Activated CD8-positive, alpha-beta memory T cell treated with anti-CD3 and anti-CD28 coated beads for 48 hours (primary cell): ENCODE data around the gene TMEM132D.
"Not testable (repeated sequence)": the region's sequence is repeated elsewhere in the genome, so short reads cannot be mapped to it uniquely, and the experiment has no call there.

Experiments
- DNase-seq, 3 experiments: peaks; one replicate each; pipeline ENCODE4 v3.0.0-alpha.2; 2020; ENCODE audit warnings: low read depth in 2 of 3, low spot score in 2 of 3

Gene TMEM132D

DNA sequence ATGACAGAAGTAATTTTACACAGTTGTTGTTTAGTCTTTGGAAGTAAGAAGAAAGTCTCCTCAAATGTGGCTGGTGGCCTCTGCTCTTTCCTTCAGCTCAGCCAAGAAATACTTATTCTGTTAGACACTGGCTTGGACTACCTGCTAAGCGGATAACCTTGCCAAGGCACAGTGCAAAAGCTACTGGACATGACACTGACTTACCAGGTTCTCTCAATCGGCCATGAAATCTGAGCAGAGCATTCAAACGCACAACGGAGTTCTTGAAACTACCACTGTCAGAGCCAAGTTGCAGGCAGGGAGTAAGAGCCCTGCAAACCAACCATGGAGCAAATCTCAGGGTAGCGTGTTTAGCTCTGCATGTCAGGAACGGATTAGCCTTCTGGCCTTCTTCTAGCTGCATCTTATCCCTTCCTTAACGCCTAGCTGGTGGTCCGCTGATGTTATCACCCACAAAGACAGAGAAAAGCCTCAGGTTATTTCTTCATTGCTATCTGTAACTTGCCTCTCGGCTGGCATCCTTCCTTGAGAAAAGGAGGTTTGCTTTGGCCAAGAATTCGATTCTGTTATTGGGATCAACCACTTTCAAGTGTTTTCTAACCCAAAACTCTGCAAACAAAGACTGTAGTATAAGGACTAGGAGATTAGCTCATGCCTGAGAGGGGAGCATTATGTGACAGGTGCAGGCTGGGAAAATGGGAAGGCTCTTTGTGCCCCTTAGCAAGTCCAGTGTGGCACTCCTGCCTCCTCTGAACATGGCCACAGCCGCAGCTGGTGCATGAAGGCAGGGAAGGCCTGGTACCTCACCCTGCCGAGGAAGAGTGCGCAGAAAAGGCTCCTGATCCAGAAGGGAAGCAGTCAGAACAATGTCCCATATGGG is 827.1 kb downstream of the TMEM132D start:
- DNase-seq = no peak

DNA sequence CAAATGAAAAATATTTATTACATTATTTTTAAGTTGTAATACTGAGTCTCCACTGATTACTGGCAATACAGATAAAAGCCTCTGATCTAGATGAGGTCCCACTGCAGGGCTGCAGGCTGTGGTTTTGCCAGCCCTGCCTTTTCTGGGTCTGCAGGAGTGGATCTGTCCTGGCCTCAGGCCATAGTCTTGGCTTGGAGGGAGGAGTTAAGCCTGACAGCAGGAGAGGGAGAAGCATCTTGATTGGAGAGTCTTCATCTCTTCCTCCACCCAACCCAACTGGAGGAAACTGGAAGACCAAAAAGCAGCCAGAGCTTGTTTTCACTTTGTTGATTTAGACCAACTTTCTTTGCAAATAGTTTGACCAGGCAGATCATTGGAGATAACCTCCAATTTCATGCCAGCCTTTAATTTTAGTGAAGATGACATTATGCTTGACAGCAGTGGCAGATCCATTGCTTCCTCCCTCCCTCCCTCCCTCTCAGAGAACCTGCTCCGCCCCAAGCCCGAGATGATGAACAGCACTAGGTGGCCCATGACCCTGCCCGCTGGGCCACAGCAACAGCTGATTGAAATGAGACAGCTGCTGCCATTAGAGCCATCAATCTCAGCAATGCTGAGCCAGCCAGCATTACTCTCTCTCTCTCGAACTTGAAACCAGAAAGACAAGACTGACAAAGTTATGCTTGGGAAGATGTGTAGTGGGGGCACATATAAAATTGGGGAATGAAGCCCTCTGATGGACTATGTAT is 828.2 kb downstream of the TMEM132D start:
- DNase-seq = no peak

DNA sequence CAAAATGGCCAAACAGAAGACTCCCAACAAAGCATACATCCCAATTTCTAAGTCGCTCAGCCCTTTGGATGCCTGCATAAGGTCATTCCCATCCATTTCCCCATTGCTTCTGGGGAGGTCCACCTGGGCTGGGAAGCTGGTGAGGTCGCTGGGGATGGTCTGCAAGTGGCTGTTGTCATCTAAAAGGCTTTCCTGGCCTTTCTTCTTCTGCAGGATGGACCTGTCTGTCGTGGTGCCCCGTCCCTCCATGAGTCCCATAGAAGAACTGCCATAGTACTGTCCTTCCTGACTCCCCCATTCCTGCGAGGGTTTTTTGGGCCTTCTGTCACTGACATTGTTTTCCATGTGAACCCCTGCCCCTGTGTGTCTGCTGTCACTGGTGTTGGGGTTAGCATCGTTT is 829.4 kb downstream of the TMEM132D start:
- no peak for DNase-seq

DNA sequence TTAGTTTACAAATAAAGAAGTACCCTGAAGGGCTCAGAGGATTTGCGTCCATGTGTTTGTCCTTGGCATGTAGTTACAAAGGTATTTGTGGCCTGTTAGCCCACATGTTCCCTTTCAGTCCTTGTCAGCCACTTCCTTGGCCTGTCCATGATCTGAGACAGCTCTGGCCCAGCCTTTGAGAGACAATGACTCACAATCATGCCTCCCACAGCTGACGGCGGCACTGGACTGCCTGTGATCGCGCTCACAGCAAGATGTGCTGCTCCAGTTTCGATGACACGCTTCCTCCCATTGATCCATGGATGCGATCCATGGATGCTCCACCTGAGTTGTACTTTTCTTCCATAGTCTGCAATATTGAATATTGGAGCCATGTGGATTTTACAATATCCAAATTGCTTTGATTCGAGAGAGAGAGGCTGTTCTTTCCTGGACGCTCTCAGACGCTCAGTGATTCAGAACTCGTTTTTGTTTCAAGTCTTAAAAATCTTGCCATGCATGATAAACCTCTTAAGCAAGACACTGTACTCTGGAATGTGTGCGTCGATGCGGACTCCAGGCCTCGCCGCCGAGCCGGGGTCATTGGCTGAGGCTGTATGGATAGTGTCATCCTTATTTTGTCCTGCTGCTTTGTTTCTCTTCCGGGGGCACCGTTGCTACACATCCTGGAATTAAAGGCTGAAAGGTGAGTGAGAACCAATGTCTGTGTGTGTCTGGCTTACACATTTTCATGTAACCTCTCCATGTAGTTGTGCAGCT is 830.5 kb downstream of the TMEM132D start:
- DNase-seq = no peak

DNA sequence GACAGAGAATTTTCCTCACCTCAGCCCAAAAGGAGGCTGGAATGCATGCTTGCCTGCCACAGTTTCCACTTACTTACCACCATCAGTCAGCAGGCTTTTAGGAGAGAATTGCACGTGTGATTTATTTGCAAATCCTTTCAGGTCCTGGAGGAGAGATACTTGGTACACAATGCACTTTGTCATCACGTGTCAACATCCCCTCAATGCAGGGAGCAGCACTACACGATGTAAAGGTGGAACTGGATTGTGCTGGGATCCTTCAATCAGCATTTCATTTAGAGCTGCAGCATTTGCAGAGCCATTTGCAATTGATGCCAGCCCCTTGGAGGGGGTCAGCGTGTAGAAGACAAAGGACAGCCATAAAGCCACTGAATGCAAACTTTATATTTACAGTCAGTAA is 832.5 kb downstream of the TMEM132D start:
- no peak for DNase-seq

DNA sequence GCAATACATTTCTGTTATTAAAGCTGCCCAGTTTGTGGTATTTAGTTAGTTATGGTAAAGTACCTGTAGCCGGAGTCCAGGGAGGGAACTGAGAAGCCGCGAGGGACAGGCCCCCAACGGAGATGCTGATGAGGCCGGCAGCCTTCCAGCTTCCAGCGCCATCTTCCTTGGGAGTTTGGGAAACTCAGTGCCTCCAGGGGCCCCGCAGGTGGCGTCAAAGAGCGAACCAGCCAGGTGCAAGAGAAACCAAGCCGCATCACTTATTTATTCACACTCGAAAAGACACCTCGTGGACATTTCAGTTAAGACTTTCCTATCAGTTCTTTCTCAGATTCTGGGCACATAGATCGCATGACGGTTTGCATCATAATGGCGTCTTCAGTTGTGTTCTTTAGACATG is 833.9 kb downstream of the TMEM132D start:
- DNase-seq = no peak

DNA sequence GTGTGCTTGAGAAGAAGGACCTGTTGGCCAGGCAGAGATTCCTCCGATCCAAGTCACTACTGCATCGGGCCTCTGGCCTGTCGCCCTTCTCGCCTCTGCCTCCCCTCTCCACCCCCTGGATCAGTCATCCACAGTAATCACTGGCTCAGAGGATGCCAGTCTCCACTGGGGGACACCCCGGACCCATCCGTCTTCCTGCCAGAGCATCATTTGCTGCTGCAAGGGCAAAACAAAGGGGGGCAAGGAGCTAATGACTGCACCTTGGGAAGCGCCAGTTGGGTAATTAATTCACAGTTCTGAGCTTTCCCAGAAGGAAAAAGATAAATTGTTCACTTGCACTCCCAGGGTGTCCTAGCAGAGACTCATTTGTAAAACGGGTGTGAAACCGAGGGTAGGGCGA is 835.1 kb downstream of the TMEM132D start:
- no peak for DNase-seq

DNA sequence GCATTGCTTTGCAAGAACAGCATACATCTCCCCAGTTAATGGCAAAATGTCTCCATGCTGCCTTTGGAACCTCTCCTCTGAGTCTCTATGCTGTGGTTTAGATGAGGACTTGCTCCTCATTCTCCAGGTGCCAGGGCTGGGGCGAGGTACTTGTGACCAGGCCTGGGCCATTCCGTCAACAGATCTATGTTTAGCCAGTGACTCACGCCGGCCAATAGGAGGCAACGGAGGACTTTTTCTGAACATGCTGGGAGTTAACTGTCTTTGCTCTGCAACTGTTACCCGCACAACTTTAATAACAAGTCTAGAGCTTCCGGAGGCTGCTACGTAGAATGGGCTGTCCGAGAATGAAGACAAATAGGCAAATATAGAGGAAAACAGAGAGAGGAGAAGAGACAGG is 836.3 kb downstream of the TMEM132D start:
- no peak for DNase-seq

DNA sequence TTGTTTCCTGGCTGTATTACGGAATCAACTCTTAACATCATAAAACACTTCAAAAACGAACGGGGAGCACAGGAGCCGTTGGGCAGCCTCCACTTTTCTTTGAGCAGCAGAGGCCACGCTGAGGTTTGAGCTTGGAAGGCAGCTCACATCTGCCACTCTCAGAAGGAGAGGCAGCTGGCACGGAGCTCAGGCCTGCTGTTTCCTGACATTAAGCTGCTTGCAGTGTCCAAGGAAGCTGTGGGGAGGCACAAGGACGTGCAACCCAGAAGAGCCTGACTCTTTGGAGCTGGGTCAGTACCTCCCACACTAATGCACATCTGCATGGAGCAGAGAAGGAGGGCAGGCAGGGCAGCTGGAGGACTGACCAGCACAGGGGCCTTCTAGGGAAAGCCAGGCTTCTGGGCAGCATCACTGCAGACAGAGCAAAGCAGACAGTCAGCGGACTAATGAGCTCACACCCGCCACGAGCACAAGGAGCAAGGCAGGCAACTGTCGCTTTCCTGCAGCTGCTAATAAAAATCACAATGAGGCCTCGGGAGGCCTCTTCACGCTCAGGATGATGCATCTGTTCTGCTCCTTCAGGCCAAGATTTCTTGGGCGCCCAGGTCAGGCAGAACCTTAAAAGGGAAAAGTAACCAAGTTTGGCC is 839.5 kb downstream of the TMEM132D start:
- DNase-seq = no peak

DNA sequence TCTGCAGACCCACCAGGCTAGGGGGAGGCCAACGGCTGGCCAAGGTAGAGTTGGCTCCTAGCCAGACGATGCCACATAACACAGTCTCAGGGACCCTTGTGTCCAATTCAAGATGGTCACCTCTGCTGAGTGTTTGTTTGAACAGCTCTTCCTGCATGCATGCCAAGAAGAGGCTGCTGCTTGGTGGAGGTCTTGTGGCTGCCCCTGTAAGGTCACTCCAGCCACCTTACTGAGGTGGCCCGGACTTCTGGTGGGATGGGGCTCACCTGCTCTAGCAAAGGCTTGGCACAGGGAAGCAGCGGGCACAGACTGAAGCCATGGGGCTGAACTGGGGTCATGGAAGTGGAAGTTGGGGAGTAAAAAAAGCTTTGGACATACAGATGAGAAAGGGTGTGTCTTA is 840.2 kb downstream of the TMEM132D start:
- DNase-seq = no peak

DNA sequence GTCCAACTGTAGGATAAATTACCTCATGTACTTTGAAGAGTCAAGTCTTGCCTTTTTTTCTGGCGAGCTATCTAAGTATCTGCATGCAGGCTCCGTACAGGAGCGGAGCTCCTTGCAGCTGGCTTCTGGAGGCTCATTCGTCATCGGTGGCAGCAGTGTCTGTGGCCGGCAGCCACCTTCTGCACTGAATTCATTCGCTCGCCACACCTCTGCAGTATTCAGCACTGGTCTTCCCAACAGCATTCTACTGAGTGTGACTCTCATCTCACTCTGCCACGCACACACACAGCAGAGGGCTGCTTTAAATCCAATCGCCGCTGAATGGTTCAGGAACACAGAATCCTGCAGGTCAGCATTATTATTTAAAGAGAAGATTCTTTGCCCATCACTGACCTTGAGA is 850.6 kb downstream of the TMEM132D start:
- DNase-seq = no peak

DNA sequence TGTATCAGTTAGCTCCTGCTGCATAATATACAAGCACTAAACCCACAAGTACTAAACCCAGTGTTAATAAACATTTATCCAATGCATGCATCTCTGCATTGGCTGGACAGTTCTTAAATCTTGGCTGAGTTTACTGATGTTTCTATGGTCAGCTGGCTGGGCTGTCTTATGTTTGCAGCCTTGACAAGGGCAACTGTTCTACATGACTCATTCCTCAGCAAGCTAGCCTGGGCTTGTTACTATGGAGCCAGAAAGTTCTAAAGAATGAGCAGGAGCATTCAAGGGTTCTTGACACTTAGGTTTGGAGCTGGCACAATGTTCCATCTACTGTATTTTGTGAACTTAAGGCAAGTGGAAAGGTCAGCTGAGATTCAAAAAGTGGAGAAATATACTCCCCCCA is 851.5 kb downstream of the TMEM132D start:
- no peak for DNase-seq

DNA sequence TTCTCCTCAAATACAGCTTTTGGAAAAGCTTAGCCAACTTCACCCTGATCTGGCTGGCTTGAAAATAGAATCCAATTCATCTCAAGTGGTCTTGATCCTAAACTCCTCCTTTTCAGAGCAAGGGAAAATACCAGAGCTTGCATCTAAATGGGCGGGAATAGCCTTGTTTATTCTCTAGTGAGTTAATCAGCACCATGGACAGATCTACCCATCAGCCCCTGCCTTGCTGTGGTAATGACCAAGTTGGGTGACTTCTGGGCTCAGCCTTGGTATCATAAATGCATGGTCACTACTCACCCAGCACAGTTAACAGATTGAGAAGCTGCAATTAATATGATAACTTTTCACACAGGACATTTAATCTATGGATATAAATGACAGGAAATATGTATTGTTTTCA is 853.9 kb downstream of the TMEM132D start:
- DNase-seq = no peak

DNA sequence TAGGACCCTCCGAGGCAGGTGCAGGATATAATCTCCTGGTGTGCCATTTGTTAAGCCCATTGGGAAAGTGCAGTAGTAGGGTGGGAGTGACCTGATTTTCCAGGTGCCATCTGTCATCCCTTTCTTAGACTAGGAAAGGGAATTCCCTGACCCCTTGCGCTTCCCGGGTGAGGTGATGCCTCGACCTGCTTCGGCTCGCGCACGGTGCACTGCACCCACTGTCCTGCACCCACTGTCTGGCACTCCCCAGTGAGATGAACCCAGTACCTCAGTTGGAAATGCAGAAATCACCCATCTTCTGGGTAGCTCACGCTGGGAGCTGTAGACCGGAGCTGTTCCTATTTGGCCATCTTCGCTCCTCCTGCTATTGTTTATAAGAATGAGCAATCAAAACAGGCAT is 860.5 kb downstream of the TMEM132D start:
- DNase-seq = not testable (repeated sequence)

DNA sequence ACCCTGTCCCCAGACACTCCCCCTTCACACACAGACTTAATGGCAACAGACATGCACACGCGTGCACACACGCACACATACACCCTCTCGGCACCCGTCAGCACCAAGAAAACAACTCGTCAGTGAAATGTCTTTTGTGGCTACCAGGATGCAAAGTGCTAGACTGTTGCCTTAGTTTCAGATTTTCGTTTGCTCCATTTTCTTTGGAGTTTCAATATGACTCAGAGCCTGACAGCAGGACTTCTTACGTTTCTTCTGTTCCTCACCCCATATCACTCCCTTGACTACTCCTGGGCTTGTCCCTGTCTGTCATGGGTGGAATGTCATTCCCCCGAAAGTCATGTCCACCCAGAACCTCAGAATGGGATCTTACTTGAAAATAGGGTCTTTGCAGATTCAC is 867.7 kb downstream of the TMEM132D start:
- no peak for DNase-seq

DNA sequence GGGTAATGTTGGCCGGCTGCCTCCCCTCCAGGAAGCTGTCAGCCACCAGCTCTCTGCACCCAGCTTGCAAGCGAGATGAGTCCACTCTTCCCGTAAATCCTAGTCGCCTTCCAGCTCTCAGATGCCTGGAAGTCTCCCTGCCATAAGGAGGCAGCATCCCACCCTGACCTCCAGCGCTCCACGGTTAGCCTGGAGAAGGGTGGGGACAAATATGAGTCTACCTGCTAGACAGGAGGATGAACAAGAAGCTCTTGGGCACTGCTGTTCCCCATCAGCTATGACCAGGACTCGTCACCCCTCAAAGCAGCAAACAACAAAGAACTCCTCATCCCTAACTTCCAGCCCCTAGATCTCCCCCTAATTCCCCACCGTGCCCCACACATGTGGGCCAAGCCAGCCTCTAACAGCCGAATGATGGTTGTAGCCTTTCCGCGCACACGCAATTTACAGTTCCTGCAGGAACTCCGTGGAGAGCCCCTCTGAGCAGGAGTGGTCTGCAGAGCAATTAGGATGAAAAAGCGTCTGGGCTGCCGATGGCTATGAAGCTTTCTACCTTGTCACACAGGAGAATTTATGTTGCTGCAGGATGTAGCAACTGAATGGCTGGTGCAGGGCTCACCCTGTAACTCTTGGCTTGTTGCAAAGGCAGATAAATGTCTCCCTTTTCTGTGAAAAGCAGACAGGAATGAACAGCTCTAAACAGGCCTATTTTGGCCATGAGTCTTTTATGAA is 869.1 kb downstream of the TMEM132D start:
- no peak for DNase-seq

DNA sequence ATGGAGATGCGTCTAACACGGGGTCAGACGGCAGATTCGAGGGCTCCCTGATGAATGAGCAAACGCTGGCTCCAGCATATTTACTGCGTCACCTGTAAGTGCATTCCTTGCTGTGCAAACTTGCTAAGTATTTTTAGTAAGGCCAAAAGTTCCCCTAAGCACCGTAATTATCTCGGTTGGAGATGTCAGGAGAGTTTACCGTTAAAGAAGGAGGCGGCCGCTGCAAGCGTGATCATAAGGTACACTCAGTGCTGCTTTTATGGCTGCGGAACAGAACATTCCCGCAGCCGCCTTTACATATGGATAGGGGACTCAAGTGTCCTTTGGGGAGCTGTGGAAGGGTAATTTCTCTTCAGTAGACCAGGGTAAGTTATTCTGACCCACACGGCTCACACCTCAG is 875.0 kb downstream of the TMEM132D start:
- DNase-seq = no peak

DNA sequence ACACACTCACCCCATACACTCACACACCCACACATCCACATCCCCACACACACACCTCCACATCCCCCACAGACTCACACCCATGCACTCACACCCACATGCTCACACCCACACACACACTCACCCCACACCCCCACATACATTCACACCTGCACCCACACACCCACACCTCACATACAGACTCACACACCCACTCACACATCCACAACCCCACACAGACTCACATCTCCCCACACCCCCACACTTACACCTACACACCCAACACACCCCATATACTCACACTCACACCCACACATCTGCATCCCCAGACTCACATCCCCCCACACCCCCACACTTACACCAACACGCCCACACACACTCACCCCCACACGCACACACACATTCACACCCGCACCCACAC is 878.8 kb downstream of the TMEM132D start:
- DNase-seq = no peak
